GM12875 (cell line): Measurements from ENCODE around the gene IFRD1.
"Not testable (repeated sequence)": the region's sequence is repeated elsewhere in the genome, so short reads cannot be mapped to it uniquely, and the experiment has no call there.

ENCODE experiments used
- H3K4me3 ChIP-seq: one replicate; pipeline ENCODE4 v1.5.1; 2011; ENCODE audit warnings: low read depth, low read length, control low read depth
- CTCF ChIP-seq: IDR thresholded peaks from 2 replicates; pipeline ENCODE4 v1.5.1; 2011; ENCODE audit warnings: low read depth, mild to moderate bottlenecking, control low read depth, inconsistent platforms, low read length, moderate library complexity, borderline replicate concordance; ENCODE audit not compliant: insufficient read depth

Gene IFRD1

GRCh38 chr7:112511451-112512202 is 61.4 kb downstream of the IFRD1 start:
- no peak for TF ChIP-seq CTCF
- no peak overlapping the region for H3K4me3 ChIP-seq

- TF ChIP-seq CTCF: no peak
- no peak overlapping the region for H3K4me3 ChIP-seq
Observed at GRCh38 chr7:112512451-112513210, 62.4 kb downstream of the IFRD1 start.

DNA sequence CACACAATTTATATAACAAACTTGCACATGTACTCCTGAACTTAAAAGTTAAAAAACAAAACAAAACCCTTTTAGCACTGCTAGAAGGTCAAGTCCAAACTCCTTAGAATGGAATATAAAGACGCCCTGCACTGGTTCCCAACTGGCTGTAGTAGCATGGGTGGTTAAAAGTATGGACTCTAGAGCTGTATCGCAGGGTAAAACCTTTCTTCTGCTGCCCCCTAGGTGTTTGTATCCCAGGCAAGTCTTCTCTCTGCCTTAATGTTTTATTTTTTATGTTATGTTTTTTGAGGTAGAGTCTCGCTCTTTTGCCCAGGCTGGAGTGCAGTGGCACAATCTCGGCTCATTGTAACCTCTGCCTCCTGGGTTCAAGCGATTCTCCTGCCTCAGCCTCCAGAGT is 65.7 kb downstream of the IFRD1 start:
- no peak for TF ChIP-seq CTCF
- H3K4me3 ChIP-seq: no peak overlapping the region

DNA sequence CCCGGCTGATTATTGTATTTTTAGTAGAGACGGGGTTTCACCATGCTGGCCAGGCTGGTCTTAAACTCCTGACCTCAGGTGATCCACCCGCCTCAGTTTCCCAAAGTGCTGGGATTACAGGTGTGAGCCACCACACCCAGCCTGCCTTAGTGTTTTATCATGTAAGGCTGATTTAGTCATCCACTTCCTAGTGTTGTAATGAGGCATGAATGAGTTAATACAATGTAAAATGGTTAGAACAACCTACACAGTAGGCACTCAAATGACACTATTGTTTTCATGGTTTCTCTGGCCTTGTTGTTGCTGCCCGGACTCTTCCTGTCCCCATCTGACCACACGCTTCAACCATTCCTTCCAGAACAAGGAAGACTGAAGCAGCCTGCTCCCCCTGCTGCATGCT is 66.2 kb downstream of the IFRD1 start:
- H3K4me3 ChIP-seq: not testable (repeated sequence)

DNA sequence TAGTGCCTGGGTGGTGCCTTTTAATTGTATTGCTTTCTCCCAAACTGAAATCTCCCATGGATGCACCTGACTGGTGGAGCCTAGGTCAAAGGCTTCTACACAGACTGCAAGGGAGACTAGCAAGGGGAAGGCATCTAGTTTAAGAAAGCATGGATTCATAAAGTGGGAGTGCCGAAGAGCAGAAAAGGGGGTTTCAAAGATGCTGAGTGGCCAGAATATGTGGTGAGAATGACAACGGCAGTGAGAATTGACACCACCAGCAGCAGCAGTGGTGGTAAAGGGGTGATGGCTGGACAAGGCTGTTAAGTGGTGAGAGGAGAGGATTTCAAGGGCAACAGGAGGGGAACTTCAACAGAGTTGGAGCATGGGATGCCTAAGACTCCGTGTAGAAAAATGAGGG is 67.2 kb downstream of the IFRD1 start:
- no peak for TF ChIP-seq CTCF
- no peak overlapping the region for H3K4me3 ChIP-seq

DNA sequence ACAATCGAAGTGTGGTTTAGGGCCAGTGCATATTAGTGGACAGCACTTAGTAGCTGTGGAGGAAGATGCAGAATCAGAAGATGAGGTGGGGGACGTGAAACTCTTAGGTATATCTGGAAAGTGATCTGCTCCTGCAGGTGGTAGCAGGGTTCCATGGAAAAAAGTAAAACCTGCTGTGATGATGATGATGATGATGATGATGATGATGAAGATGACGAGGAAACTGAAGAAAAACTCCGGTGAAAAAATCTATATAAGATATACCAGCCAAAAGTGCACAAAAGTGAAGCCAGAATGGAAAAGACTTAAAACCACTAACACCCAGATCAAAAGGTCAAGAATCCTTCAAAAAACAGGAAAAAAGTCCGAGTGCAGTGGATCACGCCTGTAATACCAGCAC is 70.5 kb downstream of the IFRD1 start:
- TF ChIP-seq CTCF: no peak
- no peak overlapping the region for H3K4me3 ChIP-seq

DNA sequence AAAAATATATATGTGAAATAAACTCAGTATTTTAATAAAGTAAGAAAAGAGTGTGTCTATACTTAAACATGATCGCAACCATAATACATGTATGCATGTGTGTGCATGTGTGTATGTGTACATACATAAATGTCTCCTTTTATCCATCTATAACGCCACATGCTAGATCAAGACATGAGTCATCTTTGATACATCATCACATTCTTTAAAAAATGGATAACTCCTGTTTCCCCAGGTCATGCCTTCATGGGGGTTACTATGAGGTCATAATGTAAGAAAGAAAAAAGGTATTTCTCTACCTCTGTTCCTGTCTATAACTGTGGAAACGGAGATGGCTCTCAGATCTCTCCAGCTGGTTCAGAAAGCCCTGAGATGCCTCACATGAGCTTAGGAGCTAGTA is 71.7 kb downstream of the IFRD1 start:
- no peak for TF ChIP-seq CTCF
- H3K4me3 ChIP-seq: no peak overlapping the region
